OCI-LY3 (cell line): Measurements from ENCODE around the gene CLEC2B.

Experiments
- EZH2phosphoT487 ChIP-seq: fragments of 200-600 bp; shearing (Covaris generic); IDR thresholded peaks from 2 replicates; pipeline ENCODE4 v1.6.1; 2018; ENCODE audit warnings: antibody characterized with exemption, mixed run types, low read depth
- TF ChIP-seq, protein P1 (sequence below): fragments of 200-600, 300-600 bp; sonication (generic); IDR thresholded peaks from 2 replicates; pipeline ENCODE4 v1.5.1; 2014; ENCODE audit warnings: antibody characterized with exemption, low read length, low read depth

DNA sequence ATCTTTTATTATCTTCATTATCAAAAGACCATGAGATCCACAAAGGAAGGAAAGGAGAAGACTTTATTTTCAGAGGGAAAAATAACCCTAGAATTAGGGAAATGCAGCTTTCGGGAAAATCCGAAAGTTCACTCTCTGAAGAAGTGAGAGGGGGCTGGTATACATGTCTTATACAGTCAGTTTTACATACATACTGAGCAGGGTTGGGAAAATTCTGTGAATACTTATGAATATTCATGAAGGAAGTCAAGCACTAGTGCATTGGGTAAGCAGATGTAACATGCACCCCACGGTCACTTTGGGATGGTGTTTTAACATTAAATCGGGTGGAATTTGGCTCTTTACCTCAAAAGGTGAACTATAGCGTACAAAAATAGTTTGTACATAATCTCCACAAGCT is 57.5 kb downstream of the CLEC2B start:
- TF ChIP-seq, protein P1, sequence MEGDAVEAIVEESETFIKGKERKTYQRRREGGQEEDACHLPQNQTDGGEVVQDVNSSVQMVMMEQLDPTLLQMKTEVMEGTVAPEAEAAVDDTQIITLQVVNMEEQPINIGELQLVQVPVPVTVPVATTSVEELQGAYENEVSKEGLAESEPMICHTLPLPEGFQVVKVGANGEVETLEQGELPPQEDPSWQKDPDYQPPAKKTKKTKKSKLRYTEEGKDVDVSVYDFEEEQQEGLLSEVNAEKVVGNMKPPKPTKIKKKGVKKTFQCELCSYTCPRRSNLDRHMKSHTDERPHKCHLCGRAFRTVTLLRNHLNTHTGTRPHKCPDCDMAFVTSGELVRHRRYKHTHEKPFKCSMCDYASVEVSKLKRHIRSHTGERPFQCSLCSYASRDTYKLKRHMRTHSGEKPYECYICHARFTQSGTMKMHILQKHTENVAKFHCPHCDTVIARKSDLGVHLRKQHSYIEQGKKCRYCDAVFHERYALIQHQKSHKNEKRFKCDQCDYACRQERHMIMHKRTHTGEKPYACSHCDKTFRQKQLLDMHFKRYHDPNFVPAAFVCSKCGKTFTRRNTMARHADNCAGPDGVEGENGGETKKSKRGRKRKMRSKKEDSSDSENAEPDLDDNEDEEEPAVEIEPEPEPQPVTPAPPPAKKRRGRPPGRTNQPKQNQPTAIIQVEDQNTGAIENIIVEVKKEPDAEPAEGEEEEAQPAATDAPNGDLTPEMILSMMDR = no peak
- no peak for TF ChIP-seq EZH2phosphoT487
